Measurements from ENCODE around the gene CD24. TPM values are rescaled to one million over a fixed set of nuclear protein-coding genes. Genes with fewer than 3 reads are reported as not detected.

Gene CD24
- total RNA-seq, 4 donors from 2014 or later, result 0.39 to 5.9 (median 1.4) TPM

DNA sequence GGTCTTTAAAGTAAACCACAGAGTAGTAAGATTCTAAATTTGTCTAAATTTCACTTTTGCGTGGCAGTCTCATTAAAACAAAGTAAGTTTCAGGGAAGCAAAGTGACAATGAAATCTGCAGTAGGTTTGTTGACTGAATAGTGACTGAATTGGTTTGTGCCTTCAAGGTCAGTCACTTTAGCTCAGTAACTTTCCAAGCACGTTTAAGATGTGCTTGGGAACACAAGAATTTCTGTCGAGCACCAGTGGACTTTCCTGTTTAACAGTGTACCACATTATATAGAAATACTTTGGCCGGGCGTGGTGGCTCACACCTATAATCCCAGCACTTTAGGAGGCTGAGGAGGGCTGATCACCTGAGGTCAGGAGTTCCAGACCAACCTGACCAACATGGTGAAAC, 1.7 kb upstream of the CD24 start:
- Histone ChIP-seq H3K4me1 (peaks cover 4 to 15% of the 10 kb centered on the region in 2 donors), H3K27me3 (peaks cover 54 to 70% (median 60%) of the 10 kb centered on the region in 3 donors), H3K27ac (no peak overlapping the region), H3K4me3 (no peak overlapping the region), H3K36me3 (no peaks in the 10 kb centered on the region), H3K9me3 (no peaks in the 10 kb centered on the region)
- no peak for DNase-seq
- intact Hi-C loops (cut with DNase I; ENCODE audit: low total_unique reads) (loop anchor here (5.0 kb wide), 1 partner anchor 639 kb away; no protein-coding TSS in a partner anchor), in situ Hi-C loops (cut with MboI; ENCODE audit: low sequenced_read_pairs in 4 of 4) (loop anchor here (25.0 kb wide), 4 partner anchors 364 to 639 kb away; partner anchors contain the start of gene ATG5 (in 2 of the 4))
- no peak for TF ChIP-seq CTCF (IDR thresholded peaks at IDR 0.05 in 4 of 5, conservative IDR thresholded peaks at IDR 0.05 in 1 of 5)
- no peak for ATAC-seq

GRCh38 chr6:106975738-106976064, 1.2 kb upstream of the CD24 start:
- no peak overlapping the region for H3K27ac ChIP-seq
- in situ Hi-C loops (cut with MboI; ENCODE audit: low sequenced_read_pairs in 4 of 4), result loop anchor here (25.0 kb wide), 4 partner anchors 363 to 638 kb away; partner anchors contain the start of gene ATG5 (in 2 of the 4)
- peaks cover 4 to 15% of the 10 kb centered on the region in 2 donors for H3K4me1 ChIP-seq
- peak overlapping the region; percentile 56 to 78 (median 57) for H3K4me3 ChIP-seq
- ATAC-seq, result no peak
- no peaks in the 10 kb centered on the region for H3K9me3 ChIP-seq
- no peaks in the 10 kb centered on the region for H3K36me3 ChIP-seq
- intact Hi-C loops (cut with DNase I; ENCODE audit: low total_unique reads), result loop anchor here (5.0 kb wide), 1 partner anchor 638 kb away; no protein-coding TSS in a partner anchor
- DNase-seq, result no peak
- TF ChIP-seq POLR2A (IDR thresholded peaks at IDR 0.05), result no peak
- no peak for TF ChIP-seq CTCF (IDR thresholded peaks at IDR 0.05 in 4 of 5, conservative IDR thresholded peaks at IDR 0.05 in 1 of 5)
- peaks cover 54 to 68% (median 61%) of the 10 kb centered on the region in 3 donors for H3K27me3 ChIP-seq

DNA sequence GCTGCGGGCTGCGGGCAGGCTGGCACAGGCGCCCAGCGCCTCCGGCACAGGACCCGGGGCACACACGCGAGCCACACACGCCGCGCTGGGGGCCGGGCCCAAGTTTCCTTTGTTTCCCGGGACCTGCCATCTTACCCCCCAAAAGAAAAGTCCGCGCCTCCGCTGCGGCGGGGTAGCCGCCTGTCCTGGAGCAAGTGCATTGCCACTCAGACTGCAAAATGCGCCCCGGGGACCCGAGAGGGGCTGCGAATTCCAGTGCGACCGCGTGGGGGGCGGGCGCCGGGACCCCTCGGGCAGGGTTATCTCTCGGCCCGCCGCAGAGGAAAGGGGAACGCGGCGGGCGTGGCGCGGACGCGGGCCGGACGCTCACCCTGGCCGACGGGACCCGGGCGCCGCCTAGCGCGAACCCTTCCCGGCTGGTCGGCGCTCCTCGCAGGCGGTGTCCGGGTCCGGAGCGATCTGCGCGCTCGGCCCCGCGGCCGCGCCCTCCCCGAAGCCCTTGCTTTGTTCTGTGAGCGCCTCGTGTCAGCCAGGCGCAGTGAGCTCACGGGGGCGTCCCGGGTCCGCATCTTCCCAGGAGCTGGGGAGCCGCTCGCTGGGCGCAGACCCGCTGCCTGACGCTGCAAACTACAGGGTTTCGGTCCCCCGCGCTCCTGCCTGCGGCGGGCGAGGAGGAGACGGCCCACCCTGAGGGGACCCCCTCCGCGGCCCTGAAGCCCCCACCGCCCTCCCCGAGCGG, 639 bp upstream of the CD24 start:
- H3K4me1 ChIP-seq, result peaks cover 4 to 15% of the 10 kb centered on the region in 2 donors
- H3K27me3 ChIP-seq, result peaks cover 54 to 68% (median 62%) of the 10 kb centered on the region in 3 donors
- TF ChIP-seq CTCF (IDR thresholded peaks at IDR 0.05 in 4 of 5, conservative IDR thresholded peaks at IDR 0.05 in 1 of 5), result peak in 1 of 5 experiments; percentile 7
- no peak for TF ChIP-seq POLR2A (IDR thresholded peaks at IDR 0.05)
- intact Hi-C loops (cut with DNase I; ENCODE audit: low total_unique reads) (loop anchor here (5.0 kb wide), 1 partner anchor 638 kb away; no protein-coding TSS in a partner anchor), in situ Hi-C loops (cut with MboI; ENCODE audit: low sequenced_read_pairs in 4 of 4) (loop anchor here (25.0 kb wide), 4 partner anchors 363 to 638 kb away; partner anchors contain the start of gene ATG5 (in 2 of the 4))
- peak overlapping the region; percentile 56 to 78 (median 57) for H3K4me3 ChIP-seq
- DNase-seq (no peak), ATAC-seq (peak; percentile 49 to 58)
- no peaks in the 10 kb centered on the region for H3K36me3 ChIP-seq
- H3K9me3 ChIP-seq, result no peaks in the 10 kb centered on the region
- no peak overlapping the region for H3K27ac ChIP-seq

GRCh38 chr6:106973836-106974335, 643 bp downstream of the CD24 start:
- in situ Hi-C loops (cut with MboI; ENCODE audit: low sequenced_read_pairs in 4 of 4), result no loop called here
- Histone ChIP-seq H3K36me3 (no peaks in the 10 kb centered on the region), H3K4me1 (peaks cover 4 to 15% of the 10 kb centered on the region in 2 donors), H3K9me3 (no peaks in the 10 kb centered on the region), H3K27ac (no peak overlapping the region), H3K4me3 (peak overlapping the region in 3 of 4 donors; percentile 27 to 57 (median 29)), H3K27me3 (peaks cover 54 to 63% (median 62%) of the 10 kb centered on the region in 3 donors)
- intact Hi-C loops (cut with DNase I; ENCODE audit: low total_unique reads), result no loop called here
- DNase-seq (no peak), ATAC-seq (no peak)
- TF ChIP-seq POLR2A (IDR thresholded peaks at IDR 0.05), result no peak
- TF ChIP-seq CTCF (IDR thresholded peaks at IDR 0.05 in 4 of 5, conservative IDR thresholded peaks at IDR 0.05 in 1 of 5), result no peak
